HG03378 (cell line): Measurements from ENCODE around the gene VILL.

Source experiments
- ATAC-seq: cut with Tn5 transposase; IDR thresholded peaks from one replicate; pipeline ENCODE4 v1.9.1; 2021; ENCODE audit warnings: mild to moderate bottlenecking, moderate library complexity; ENCODE audit not compliant: unreplicated experiment

Gene VILL

GRCh38 chr3:38016410-38016809 lies 25.8 kb downstream of the VILL start:
- ATAC-seq: no peak

DNA sequence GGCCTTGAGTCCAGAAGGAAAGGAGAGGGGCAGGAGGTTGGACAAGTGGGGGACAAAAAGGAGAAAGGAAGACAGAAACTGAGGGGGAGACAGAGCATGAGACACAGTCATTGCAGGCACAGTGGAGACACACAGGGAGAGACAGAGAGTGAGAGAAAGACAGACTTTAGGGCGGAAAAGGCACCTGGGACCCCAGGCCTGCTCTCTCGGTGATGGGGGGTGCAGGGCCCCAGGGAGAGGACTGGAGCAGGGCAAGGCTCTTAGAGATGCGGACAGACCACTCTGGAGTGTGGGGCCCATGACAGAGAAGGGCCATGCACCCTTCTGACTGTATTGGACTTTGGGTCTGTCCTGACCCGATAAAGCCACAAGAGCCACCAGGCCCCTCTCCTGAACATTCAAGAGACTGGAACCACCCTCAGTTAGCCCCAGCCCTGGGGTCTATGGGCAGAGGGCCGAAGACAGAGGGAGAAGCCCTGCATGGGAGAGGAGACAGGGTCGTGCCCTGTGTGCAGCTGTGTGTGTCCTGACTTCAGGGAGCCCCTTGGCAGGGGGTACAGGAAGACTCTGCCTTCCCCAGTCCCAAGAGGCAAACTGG lies 26.4 kb downstream of the VILL start:
- no peak for ATAC-seq

DNA sequence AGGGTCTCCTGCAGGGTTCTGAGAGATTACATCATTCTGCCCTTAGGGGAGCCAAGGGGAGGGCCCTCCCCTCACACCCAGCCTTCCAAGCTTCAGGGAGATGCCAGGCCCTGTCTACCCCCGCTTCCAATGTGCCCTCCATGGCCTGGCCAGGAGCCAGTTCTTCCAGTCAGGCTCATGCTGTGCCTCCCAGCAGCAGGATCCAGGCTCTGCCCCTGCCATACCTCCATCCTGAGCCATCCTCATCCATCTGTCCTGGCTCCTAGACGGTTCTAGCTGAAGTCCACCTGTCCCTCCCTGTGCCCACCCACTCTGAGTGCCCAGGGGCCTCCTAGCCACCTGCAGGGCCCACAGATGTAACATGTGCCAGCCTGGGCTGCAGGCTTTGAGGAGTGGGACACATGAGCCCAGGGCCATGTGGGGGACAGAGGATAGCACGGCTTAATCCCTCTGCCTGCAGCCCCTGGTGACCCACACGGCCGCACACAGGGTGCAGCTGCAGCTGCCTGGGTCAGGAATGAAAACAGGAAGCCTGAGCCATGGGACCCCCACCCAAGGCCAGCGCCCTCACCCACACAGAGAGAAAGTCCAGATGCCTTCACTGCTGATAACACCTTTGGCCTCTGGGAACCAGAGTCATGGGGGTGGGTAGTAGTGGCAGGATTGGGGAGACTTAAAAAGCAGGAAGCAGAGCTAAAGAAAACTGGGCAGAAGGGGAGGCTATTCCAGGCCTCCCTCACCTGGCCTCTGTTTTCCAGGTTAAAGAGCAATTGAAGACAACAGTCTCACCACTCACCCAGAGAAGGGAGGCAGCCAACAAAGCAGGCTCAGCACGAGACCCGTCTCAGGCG lies 27.1 kb downstream of the VILL start:
- ATAC-seq: no peak

DNA sequence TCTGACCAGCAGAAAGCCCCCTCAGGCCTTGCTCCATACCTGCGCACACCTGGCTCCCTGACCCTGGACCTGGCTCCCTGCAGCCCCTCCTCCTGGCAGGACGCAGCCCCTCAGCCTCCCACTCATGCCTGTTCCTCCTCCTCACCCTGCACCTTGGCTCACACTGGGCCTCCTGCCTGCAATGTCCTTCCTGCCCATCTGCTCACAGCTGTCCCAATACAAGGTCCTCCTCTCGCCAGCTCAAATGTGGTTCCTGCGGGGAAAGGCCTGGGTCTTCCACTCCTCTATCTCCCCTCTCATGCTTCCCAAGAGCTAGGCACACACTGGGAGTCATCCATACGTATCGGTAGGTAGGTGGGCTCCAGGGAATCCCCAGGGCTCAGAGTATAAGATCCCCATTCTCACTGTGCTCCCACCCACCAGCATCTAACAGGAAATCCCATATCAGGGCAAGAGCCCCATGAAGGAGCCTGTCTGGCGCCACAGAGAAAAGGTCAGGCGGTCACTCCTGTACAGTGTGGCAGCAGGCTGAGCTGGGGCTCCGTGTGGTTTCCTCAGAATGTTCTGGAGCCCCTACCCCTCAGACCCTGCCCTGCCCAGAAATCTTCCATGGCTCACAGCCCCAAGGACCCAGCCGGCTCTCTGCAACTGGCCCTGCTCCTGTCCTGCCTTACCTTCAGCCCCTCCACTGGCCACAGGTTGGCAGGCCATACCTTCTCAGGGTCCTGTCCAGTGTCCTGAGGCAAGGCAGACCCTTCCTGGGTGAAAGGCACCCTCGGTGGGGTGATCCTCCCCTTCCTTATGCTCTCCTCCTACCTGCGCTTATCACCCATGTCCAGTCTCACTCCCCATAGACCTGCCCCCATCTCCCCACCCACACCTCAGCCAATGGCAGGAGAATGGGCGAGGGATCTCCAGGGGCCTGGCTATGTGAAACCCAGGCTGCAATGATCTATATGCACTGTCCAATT lies 28.0 kb downstream of the VILL start:
- no peak for ATAC-seq

DNA sequence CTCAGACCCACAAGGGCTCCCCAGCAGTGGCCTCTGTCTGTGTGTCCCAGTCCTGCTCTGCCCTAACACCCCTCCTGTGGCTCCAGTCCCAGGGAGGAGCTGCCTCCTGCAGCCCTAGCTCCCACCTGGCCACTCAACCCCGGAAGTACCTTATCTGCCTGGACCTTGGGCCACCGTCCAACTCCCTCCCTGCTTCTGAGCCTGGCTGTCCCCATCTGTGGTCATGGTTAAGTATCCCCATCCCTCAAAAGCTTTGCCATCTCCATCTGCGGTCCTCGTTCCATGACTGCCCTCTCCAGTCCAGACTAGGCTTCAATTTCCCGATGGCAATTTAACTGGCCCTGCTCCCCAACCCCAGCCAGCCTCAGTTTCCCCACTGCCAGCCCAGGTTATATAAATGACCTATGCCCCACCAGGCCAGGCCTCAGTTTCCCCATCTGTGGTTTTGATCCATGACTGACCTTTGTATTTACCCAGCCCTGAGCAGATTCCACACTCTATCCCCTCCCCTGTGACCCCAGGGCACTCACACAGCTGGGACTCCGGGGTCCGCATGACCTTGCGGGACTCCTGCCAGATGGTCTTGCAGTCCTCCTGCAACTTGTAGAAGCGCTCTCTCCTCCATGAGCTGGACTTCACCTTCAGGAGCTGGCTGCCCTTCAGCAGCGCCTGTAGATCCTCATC lies 29.2 kb downstream of the VILL start:
- ATAC-seq: no peak

DNA sequence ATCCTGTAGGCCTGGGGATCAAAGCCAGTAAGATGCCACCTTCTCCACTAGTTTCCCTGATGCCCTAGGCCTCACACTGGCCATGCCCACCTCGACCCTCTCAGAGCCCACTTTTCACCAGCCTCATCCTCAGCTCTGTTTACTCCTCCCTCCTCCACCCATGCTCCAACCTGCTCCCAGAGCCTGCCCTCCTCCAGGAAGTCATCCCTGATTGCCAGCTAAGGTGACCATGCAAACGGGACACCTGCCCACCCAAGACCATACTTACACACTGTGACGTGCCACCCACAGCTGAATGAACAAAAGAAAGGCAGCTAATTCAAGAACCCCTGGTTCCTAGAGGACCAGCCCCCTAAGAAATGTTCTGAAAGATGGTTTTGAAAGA lies 29.7 kb downstream of the VILL start:
- ATAC-seq: no peak

- no peak for ATAC-seq
Observed at GRCh38 chr3:38021196-38021595, 30.6 kb downstream of the VILL start.

GRCh38 chr3:38022301-38022700 lies 31.7 kb downstream of the VILL start:
- no peak for ATAC-seq

DNA sequence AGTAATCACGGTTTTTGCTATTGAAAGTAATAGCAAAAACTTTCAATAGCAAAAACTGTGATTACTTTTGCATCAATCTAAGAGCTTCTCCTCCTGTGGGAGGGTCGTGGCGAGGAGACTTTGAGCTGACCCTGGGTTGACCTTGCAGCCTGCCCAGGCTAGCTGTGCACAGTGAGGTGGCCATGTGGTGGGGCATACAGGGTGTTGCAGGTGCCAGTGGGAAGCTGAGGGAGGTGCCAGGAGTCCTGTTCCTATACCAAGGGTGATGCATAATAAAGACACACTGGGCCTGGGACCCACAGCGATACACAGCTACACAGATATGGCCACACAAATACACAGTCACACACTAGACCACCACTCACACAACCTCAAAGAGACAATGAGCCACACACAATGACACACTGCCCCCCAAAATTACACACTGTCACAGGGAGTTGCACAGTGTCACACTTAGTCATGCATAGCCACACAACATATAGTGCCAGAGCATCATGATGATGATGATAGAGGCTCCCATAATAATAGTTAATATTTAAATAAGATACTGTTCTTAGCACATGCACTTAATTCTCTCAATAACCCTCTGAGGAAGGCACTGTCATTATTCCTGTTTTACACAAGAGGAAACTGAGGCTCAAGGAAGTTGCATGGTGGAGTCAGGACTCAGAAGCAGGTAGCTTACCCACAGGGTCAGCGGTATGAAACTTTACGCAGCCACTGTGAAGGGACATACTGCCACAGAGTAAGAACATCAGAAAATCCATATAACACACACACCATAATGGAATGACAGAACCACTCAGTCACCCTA lies 32.5 kb downstream of the VILL start:
- no peak for ATAC-seq

GRCh38 chr3:38026856-38027255 lies 36.3 kb downstream of the VILL start:
- ATAC-seq: no peak

DNA sequence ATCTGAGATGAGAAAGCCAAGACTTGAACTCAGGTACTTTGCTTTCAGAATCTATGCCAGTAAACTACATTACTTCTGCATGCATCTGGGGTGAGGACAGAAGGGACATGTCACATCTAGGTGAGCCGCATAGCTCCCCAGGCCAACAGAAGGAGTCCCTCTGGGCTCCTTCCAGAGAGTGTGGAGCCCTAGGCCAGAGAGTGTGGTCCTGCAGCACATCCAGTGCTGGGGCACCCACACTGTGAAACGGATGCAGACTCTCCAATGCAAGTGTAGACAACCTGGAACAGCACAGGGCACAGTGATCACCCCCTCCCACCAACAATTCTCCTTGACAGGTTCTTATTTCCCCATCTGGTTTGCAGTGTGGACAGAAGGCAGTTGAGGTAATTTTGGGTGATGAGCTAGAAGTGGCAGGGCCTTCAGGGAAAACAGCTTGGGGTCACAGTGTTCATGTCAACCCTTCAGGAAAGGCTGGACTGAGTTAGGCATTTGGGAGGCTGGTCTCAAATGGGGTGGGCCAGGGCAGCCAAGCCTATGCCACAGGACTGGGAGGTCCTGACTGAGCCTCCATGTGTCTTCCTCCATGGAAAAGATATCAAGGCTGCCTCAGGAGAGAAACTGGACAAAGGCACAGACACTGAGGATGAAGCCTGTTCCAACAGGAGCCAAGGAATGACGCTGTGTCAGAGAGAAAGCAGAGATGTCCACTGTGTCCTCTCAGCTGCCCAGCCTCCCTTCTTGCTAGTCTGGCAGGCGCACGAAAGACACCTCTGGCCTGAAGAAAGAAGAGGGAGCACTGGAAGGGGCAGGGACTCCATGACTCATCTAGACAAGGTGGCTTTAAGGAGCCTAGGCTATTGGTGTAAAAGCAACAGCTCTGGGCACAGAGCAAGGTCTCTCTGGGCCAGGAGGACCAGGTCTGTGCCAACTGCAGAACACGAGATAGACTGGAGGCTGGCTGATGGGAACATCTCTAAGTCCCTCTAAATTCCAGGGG lies 37.2 kb downstream of the VILL start:
- no peak for ATAC-seq

DNA sequence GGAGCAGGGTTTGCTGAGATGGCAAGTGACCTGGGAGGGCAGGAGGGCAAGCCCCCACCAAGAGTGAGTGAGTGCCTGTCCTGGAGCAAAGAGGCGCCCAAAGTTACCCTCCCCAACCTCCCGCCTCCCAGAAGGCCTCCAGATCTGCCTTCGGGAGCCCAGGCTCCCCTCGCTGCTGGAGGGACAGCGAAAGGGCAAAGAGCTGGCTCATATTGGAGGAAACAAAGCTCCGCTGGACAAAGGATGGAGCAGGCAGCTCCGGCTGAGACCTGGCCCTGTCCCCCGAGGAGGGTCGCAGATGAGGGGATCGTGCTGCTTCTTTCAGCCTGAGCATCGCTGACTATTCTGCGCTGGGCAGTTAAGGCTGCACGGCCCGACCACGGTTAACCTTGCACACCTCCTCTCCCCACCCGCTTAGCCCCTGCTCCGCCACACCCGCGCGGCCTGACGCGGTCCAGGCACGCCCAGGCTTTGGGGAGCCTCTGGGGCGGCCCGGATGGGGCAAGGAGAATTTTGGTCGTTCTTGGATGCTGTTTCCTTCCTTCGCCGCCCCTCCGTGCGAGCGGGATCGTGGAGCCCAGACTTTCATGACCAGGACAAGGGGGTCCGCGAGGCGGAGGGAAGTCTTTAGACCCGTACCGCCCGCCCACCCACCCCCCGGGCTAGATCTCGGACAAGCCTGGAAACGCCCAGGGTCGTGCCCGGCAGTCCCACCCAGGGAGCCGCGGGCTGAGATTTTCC lies 38.2 kb downstream of the VILL start:
- ATAC-seq: no peak

GRCh38 chr3:38029400-38030125 lies 39.0 kb downstream of the VILL start, which contains the start of gene PLCD1:
Gene PLCD1 (minus strand): TSS chr3:38029642. CDS start chr3:38029539, 103 bp downstream.
- no peak for ATAC-seq

DNA sequence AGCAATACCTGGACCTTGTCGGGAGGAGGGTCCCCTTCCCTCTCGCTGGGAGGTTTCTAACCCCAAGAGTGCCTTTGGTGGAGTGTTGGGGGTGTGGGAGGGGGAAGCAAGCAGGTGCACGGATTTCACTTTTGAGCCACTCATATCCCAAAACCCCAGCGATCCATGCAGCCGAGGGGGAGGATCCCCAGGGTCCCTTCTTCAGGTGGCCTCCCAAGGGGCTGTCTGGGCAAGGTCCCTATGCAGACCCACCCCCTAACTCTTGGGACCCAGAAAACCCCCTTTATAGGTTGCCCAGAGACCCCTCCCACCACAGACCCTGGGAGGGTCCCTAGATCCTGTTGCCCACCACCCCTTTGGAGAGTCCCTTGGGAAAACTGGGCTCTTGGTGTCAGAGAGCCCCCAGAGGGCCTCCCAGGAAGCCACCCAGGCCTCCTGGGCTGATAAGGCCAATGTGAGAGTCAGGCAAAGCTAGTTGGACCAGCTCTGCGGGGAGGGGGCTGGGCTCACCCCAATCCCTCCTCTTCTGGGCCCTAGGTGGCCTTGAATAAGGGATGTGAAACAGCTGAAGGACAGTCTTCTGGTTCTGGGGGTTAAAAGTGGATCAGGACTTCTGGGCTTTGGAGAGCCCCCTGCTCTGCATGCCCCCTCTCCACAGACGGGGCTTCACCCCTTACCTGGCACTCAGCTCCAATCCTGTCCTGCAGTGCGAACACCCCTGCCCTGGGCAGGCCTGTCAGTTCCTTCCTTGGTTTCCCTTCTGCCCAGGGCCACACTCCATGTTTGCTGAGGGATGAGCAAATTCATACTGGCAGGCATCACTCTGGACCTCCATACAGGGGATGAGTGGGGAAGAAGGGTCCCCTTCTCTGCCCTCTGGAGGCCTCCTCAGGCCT lies 39.8 kb downstream of the VILL start:
- ATAC-seq: no peak

- no peak for ATAC-seq
Observed at GRCh38 chr3:38031022-38031994, 40.7 kb downstream of the VILL start.
